ENCODE data around the gene CFAP65.

CFAP65 gene

DNA sequence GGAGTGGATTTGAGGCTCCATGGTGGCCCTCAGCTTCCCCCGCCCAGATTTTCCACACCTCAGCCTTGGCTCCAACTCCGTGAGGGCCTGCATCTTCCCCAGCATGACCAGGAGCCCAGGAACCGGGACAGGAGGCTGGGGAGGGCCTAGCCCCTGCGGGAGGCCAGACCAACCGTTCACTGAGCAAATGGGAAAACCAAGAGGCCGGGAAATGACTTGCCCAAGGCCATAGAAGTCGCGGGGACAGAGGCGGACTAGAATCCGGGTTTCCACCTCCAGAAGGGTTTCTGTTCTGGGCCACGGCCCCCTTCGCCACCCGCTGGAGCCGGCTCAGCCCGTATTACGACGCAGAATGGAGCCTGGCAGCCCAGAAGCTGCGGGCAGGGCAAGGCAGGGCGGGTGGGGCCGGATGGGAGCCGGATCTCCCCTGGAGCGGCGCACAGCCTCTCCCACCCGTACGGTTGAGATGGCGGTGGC is 40.2 kb downstream of the CFAP65 start:
- TF ChIP-seq, protein P1, sequence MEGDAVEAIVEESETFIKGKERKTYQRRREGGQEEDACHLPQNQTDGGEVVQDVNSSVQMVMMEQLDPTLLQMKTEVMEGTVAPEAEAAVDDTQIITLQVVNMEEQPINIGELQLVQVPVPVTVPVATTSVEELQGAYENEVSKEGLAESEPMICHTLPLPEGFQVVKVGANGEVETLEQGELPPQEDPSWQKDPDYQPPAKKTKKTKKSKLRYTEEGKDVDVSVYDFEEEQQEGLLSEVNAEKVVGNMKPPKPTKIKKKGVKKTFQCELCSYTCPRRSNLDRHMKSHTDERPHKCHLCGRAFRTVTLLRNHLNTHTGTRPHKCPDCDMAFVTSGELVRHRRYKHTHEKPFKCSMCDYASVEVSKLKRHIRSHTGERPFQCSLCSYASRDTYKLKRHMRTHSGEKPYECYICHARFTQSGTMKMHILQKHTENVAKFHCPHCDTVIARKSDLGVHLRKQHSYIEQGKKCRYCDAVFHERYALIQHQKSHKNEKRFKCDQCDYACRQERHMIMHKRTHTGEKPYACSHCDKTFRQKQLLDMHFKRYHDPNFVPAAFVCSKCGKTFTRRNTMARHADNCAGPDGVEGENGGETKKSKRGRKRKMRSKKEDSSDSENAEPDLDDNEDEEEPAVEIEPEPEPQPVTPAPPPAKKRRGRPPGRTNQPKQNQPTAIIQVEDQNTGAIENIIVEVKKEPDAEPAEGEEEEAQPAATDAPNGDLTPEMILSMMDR (IDR thresholded peaks at IDR 0.05; ENCODE audit: low read depth, low read length) = no peak
- no peak overlapping the region for H3K4me3 ChIP-seq (ENCODE audit: low read depth, low read length)

DNA sequence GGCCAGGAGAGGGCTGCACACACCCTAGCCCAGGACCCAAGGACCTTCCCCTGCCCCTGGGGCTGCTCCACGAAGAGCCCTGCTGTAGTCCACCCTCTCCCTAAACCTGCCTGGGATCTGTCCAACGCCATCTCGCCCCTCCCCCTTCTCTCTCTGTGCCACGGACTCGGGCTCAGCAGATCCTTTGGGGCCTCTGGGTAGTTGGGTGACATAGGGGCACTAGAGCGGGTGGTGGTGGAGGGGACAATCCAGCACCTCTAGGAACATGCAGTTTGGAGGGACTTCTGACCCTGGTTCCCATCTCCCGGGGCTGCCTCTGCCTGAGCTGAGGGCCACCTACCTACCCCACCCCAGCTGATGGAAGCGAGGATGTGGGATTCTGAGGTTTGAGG is 40.8 kb downstream of the CFAP65 start:
- H3K4me3 ChIP-seq (ENCODE audit: low read depth, low read length) = no peak overlapping the region
- TF ChIP-seq, protein P1 (IDR thresholded peaks at IDR 0.05; ENCODE audit: low read depth, low read length) = no peak

DNA sequence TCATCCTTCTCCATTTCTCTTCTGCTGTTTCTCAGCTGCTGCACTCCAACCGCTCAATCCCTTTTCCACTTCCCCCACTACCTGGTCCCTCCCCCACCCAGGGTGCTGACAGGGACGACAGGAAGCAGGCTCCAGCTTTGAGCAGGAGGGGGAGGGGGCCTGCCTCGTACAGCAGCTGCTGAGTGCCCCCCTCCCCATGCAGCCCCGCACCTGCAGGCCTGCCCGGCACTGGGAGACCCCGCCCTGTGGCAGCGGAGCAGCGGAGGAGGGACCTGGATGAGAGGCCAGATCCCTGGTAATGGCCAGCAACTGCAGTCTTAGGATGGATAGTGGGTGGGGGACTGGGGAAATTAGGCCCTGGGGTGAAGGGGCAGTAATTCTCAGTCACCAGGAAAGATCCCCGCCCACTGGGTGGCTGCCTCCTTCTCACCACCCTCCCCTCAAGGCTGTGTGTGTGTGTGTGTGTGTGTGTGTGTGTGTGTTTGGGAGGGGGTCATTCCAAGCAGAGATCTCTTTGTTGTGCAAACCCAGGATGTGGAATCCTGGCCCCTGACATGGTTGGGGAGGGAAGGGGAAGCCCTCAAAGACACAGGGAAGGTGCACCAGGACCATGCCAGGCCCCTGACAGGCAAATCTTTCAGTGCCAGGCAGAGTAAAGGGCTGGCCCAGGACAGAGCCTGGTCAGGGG is 41.3 kb downstream of the CFAP65 start:
- TF ChIP-seq, protein P1 (IDR thresholded peaks at IDR 0.05; ENCODE audit: low read depth, low read length) = no peak
- no peak overlapping the region for H3K4me3 ChIP-seq (ENCODE audit: low read depth, low read length)

DNA sequence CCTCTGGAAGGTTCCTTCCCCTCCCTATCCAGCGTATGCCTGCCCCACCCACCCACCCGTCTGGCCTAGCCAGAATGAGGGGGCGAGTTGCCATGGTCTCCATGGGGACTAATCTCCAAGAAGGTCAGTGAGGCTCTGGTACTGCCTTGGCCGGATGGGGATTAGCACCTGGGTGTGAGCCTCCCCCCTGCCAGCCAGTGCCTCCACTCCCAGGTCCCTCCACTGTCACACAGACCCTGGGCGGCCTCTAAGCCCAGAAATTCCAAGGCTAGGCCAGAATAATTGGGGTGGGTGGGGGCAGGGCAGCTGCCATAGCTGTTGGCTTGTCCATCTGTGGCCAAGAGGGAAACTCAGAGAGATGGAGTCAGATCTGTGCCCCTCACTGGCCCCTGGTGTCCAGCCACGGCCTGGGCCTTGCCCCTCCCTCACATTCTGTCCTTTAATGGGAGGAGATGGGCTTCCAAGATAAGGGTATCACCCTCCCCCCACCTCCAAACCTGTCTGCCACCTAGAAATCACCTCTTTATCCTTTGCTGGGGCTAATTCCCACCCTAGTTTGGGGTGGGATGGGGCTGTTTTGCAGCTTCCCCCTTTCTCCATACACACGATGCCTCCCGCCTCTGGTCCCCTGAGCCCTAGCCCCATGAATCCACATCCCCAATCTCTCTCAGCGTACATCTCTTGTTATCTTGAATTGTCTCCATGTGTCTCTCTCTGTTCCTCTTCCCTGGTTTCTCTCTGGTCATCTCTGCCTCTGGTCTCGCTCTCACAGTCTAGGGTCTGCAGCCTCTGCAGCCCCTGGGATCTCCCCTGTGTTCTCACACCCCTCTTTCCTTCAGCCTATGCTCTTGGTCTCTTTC is 42.1 kb downstream of the CFAP65 start:
- no peak overlapping the region for H3K4me3 ChIP-seq (ENCODE audit: low read depth, low read length)
- TF ChIP-seq, protein P1 (IDR thresholded peaks at IDR 0.05; ENCODE audit: low read depth, low read length) = no peak

DNA sequence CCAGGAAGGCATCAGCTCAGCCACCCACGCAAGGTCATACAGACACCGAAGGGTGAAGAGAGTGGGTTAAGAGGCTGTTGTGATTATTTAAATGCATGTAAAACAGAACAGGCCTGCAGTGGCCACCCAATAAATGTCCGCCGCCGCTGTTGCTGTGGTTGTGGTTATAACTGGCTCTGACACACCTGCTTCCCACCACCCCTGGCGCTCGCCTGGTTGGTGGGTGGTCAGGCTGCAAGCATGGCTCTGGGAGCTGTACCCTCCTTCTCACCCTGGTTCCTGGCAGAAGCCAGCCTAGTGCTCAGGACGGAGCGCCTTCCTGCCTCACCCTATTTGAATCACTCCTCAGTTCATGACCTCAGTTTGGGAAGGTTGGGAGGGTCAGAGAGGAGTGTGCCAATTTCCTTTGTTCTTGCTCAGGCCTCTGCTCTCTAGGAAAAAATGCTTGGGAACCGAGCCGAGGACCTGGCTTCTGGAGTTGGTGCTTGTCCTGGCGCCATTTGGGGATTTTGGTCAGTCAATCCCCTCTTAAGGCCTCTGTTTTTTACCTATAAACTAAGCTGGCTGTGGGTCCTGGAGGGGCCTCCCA is 42.8 kb downstream of the CFAP65 start:
- TF ChIP-seq, protein P1 (IDR thresholded peaks at IDR 0.05; ENCODE audit: low read depth, low read length) = no peak
- no peak overlapping the region for H3K4me3 ChIP-seq (ENCODE audit: low read depth, low read length)

DNA sequence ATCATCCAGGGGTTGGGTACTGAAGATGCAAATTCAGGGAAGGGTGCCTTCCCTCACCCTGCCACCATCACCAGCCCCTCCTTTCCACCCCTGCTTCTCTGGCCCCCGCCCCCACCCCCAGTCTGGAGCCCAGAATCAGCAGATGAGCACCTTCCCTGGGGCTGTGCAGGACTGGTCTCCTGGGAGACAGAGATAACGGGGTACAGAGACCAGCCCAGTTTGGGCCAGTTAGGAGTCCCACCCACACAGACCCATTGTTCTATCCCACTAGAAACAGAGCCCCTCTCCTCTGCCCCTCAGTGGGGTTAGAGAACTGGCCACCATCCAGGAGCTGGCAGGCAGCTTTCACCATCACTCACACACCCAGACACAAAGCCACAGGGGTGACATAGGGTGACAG is 43.6 kb downstream of the CFAP65 start:
- TF ChIP-seq, protein P1 (IDR thresholded peaks at IDR 0.05; ENCODE audit: low read depth, low read length) = no peak

More for the DNA sequence above, 43.6 kb downstream of the CFAP65 start:
- no peak overlapping the region for H3K4me3 ChIP-seq (ENCODE audit: low read depth, low read length)

All from WI38 (cell line).